ENCODE measurements around the gene BCL2L15. TPM values are rescaled to one million over a fixed set of nuclear protein-coding genes. Genes with fewer than 3 reads are reported as not detected.

The BCL2L15 gene
- total RNA-seq, 1 donor from 2014 or later = 2.9 TPM

- Histone ChIP-seq H3K27ac (no peak overlapping the region), H3K27me3 (no peaks in the 10 kb centered on the region), H3K4me3 (no peak overlapping the region), H3K4me1 (no peaks in the 10 kb centered on the region), H3K36me3 (no peaks in the 10 kb centered on the region), H3K9me3 (no peaks in the 10 kb centered on the region)
- no peak for DNase-seq (ENCODE audit: extremely low spot score in 2 of 2)
- intact Hi-C loops (cut with DNase I) = loop anchor here (10.0 kb wide), 2 partner anchors 68 to 138 kb away; partner anchors contain the start of genes AP4B1, DCLRE1B and OLFML3
- TF ChIP-seq POLR2AphosphoS5 (IDR thresholded peaks at IDR 0.05; ENCODE audit: insufficient read depth in 1 of 2, low read depth in 1 of 2) (no peak), POLR2A (IDR thresholded peaks at IDR 0.05) (no peak), CTCF (IDR thresholded peaks at IDR 0.05) (no peak)
Observed at GRCh38 chr1:113836534-113836933, 50.8 kb downstream of the BCL2L15 start.

- Histone ChIP-seq H3K9me3 (no peaks in the 10 kb centered on the region), H3K4me3 (no peak overlapping the region), H3K27ac (no peak overlapping the region), H3K4me1 (no peaks in the 10 kb centered on the region), H3K27me3 (no peaks in the 10 kb centered on the region), H3K36me3 (no peaks in the 10 kb centered on the region)
- DNase-seq (ENCODE audit: extremely low spot score in 2 of 2) = no peak
- intact Hi-C loops (cut with DNase I) = loop anchor here (10.0 kb wide), 2 partner anchors 69 to 139 kb away; partner anchors contain the start of genes AP4B1, DCLRE1B and OLFML3
- TF ChIP-seq POLR2AphosphoS5 (IDR thresholded peaks at IDR 0.05; ENCODE audit: insufficient read depth in 1 of 2, low read depth in 1 of 2) (peak in 1 of 2 donors; percentile 30), CTCF (IDR thresholded peaks at IDR 0.05) (peak; percentile 42 to 71 (median 44)), POLR2A (IDR thresholded peaks at IDR 0.05) (no peak)
Observed at GRCh38 chr1:113835686-113836290, 51.6 kb downstream of the BCL2L15 start.

GRCh38 chr1:113834716-113835115, 52.7 kb downstream of the BCL2L15 start:
- no peaks in the 10 kb centered on the region for H3K9me3 ChIP-seq
- no peaks in the 10 kb centered on the region for H3K27me3 ChIP-seq
- H3K4me1 ChIP-seq = no peaks in the 10 kb centered on the region
- H3K36me3 ChIP-seq = no peaks in the 10 kb centered on the region
- TF ChIP-seq POLR2AphosphoS5 (IDR thresholded peaks at IDR 0.05; ENCODE audit: insufficient read depth in 1 of 2, low read depth in 1 of 2) (no peak), CTCF (IDR thresholded peaks at IDR 0.05) (no peak), POLR2A (IDR thresholded peaks at IDR 0.05) (no peak)
- DNase-seq (ENCODE audit: extremely low spot score in 2 of 2) = no peak
- no peak overlapping the region for H3K27ac ChIP-seq
- intact Hi-C loops (cut with DNase I) = loop anchor here (10.0 kb wide), 2 partner anchors 70 to 140 kb away; partner anchors contain the start of genes AP4B1, DCLRE1B and OLFML3
- no peak overlapping the region for H3K4me3 ChIP-seq

Other genes with a start within 250 kb of the BCL2L15 start
- 4.7 TPM for gene PHTF1, start 128.1 kb downstream of the BCL2L15 start, total RNA-seq
- 24.1 TPM for gene RSBN1, start 75.1 kb downstream of the BCL2L15 start, total RNA-seq
- 7.4 TPM for gene PTPN22, start 15.9 kb downstream of the BCL2L15 start, total RNA-seq
- 6.9 TPM for gene AP4B1, start 17.2 kb upstream of the BCL2L15 start, total RNA-seq
- gene DCLRE1B, start 17.7 kb upstream of the BCL2L15 start, total RNA-seq = 5.2 TPM
- 52.3 TPM for gene HIPK1, start 41.7 kb upstream of the BCL2L15 start, total RNA-seq
- gene OLFML3, start 91.9 kb upstream of the BCL2L15 start, total RNA-seq = 108 TPM